GM19193 (cell line): ENCODE data around the gene PPIP5K2.

Source experiments
- POLR2A ChIP-seq: IDR thresholded peaks from 4 replicates; pipeline ENCODE4 v1.6.1; 2011; ENCODE audit not compliant: insufficient read depth, insufficient read length; ENCODE audit errors: extremely low read depth

Gene PPIP5K2

DNA sequence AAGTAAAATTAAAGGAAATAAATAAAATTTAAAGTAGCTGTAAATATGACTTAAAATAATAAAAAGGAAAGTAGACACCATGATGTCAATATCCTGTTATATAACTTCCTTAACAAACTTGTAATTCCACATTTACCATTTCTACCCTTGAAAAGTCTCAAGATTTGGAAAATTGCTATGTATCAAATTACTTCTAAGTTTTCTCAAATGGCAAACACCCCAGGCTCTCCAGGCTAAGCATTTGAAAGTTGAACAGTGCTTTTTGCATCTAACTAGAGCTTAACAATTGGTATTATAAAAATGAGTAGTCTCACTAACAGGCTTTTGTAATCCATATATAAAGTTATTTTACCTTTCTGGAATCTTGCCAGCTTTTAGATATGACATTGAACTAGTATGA, 97.0 kb downstream of the PPIP5K2 start:
- no peak for TF ChIP-seq POLR2A

DNA sequence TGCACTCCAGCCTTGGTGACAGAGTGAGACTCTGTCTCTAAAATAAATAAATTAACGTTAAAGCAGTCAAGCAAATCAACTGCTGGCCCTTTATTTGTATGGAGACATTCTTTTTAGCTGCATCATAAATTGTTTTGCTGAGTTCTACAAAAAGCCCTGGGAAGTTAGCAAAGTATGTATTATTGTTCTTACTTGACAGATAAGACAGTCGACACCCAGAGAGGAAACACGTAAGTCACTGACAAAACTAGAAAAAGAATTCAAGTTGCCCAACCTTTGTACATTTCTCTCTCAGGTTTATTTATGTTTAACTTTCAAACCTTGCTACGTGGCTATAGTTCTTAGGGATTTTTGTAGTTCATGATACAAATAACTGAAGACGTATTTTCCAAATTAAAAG, 98.1 kb downstream of the PPIP5K2 start:
- TF ChIP-seq POLR2A = no peak

DNA sequence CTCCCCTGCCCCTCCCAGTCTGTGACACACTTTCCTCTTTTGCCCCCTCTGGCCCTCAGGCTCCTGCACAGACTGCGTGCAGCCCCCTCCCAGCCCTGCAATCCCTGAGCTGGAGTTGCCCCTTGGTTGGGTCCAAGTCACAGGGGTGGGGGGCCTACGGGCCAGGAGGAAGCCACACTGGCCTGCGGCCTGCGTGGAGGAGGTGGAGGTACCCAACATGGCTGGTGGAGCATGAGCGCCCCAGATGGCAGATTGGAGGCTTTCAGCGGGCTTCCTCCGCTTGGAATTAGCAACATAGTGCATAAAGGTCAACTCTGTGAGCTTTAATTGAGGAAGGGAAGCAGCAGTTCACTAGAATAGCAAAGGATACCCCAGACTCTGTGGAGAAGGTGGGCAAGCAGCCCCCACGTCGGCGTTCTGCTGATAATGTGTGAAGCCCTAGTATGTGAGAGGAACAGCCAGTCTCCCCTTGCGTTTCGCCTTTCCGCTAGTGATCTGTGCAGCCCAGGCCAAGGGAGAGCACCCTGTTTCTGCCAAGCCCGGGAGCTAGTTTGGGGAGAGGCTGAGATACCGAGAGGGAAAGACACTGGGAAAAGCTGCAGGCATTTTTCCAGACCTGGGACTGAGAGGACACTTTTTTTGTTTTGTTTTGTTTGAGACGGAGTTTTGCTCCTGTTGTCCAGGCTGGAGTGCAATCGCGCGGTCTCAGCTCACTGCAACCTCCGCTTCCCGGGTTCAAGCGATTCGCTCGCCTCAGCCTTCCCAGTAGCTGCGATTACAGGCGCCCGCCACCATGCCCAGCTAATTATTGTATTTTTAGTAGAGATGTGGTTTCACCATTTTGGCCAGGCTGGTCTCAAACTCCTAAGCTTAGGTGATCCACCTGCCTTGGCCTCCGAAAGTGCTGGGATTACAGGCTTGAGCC, 103.2 kb downstream of the PPIP5K2 start:
- TF ChIP-seq POLR2A = no peak

DNA sequence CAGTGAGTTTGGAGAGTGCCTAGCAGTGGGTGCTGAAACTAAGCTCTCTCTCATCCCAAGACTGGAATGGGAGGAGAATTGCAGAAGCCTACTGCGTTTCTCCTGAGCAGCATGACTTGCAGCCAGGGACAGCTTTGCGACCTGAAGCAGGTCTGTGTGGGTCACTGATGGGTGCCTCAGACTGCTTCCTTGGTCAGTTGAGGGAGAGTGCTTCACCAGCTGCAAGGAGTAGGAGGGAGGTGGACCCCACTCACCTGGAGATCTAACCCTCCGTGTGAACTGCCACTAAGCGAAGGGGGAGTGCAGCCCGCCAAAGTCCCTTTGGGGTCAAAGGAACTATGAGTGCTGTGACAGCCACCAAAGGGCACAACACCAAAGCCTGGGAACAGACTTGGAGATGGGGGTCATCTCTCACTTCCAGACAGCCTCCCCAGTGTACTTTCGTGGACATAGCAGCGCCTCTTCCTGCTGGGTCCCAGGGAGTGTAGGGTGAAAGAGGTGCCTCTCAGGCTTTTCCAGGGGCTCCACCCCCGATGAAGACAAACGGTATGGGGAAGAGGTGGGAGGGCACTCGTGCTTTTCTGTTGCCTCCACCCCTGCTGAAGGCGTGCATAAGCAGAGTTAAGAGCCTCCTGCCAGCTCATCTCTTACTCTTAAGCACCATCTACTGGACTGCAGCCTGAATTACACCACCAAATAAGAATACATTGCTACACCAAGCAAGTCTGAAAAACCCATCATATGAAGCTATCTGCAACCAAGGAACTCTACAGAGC, 104.2 kb downstream of the PPIP5K2 start:
- TF ChIP-seq POLR2A = no peak

DNA sequence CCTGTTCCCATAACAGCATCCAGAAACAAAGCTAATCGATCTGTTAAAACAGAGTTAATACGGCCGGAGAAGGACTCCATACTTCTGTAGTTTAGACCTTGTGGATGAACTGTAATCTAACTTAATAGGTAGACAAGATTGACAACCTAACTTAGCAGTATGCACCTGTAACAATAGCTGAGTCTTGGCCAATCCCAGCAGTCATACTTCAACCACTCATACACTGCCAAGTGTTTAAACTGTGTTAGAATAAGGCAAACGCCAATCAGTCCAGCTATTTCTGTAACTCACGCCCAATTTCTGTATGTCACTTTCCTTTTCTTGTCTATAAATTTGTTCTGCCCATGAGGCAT, 104.8 kb downstream of the PPIP5K2 start:
- TF ChIP-seq POLR2A = no peak

DNA sequence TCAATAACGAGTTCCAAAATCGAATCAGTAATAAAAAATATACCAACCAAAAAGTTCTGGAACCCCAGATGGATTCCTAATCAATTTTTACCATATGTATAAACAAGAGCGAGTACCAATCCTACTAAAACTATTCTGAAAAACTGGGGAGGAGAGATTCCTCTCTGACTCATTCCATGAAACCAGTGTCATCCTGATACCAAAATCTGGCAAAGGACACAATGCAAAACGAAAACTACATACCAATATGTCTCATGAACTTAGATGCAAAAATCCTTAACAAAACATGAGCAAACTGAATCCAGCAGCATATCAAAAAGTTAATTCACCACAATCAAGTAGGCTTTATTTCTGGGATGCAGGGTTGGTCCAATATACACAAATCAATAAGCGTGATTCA, 108.0 kb downstream of the PPIP5K2 start:
- no peak for TF ChIP-seq POLR2A

DNA sequence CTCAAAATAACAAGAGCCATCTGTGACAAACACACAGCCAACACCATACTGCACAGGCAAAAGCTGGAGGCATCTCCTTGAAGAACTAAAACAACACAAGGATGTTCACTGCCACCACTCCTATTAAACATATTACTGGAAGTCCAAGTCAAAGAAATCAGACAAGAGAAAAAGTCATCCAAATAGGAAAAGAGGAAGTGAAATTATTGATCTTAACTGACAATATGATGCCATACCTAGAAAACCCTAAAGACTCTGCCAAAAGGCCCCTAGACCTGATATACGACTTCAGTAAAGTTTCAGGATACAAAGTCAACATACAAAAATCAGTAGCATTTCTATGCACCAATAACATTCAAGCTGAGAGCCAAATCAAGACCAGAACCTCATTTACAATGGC, 108.5 kb downstream of the PPIP5K2 start:
- no peak for TF ChIP-seq POLR2A

DNA sequence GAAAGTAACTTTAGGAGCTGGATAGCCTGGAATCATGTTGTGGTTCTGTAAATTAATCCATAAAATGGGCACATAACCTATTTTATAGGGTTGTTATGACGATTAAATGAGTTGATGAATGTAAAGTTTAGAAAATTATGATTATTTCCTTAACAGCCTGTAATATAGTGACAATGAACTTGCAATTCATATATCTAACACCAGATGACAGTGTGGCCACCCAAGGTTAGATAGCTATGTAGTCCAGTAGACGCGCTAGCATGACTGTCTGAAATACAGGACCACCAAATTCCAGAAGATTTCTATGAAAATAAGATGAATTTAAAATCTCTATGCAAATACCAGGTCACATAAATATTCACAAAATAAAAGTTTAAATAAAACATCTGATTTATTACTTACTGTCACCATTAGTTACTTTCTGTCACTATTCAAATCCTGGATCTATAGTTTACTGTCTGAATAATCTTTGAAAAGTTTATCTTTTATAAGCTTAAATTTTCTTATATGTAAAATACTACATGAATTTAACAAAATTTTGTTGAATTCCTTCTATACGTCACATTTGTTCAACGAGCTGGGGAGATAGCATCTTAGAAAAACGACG, 112.4 kb downstream of the PPIP5K2 start:
- no peak for TF ChIP-seq POLR2A

DNA sequence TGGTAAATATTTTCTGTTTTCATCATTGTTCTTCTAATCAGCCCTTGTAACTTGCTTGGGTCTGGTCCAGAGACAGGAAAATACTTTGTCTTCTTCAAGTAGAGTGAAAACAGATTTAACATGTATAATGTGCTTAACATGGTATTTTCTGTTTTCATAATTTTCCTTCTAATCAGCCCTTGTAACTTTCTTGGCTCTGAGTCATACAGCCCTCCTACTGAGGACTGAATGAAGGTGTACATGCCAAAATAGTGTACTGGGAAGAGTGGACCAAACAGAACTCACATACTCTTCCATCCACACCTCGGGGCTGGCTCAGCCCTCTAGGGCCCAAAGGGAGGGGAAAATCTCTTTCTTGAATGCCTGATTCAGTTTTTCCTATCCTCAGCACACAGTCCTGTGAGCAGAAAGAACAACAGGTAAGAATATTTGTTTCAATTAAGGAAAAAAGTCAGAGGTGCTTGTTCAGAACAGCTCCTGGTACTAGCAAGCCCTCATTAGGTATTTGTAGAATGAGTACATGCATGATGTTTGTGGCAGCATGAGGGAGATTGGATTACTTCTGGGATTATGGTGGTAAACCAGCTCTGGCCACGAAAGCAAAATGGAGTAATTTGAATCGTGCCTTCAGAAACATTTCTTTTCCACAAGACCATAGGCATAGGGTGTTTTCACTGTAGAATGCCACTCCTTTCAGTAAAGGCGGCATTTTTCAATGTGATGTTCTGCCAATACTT, 114.3 kb downstream of the PPIP5K2 start:
- TF ChIP-seq POLR2A = no peak

DNA sequence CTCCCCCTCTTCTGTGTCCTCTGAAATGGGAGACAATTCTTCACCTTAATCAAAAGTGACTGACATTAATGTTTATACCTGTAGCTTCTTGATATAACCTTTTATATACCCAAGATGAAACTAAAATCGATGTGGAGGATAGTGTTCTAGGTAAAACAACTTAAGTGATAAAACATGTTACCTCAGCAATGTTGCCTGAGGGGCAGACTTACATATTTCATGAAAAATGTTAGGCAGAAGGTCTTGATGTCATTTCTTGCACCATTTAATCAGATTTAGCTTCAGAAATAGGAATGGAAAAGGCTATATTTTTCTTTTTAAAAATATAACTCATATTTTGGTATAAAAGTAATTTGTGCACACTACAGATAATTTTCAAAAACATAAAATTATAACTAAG, 115.8 kb downstream of the PPIP5K2 start:
- no peak for TF ChIP-seq POLR2A

DNA sequence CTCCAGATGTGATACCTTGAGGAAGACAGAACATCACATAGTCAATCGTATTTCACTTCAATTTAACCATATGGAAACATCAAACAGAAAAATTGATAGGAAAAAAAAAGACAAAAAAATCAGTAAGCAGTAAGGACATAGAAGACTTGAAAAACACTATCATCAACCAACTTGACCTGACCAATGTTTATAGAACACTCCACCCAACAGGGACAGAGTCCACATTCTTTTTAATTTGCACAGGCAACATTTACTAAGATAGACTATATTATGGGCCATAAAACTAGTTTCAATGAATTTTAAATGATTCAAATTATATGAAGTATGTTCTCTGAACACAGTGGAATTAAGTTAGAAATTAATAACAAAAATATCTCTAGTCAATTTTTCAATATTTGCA, 117.7 kb downstream of the PPIP5K2 start:
- TF ChIP-seq POLR2A = no peak

DNA sequence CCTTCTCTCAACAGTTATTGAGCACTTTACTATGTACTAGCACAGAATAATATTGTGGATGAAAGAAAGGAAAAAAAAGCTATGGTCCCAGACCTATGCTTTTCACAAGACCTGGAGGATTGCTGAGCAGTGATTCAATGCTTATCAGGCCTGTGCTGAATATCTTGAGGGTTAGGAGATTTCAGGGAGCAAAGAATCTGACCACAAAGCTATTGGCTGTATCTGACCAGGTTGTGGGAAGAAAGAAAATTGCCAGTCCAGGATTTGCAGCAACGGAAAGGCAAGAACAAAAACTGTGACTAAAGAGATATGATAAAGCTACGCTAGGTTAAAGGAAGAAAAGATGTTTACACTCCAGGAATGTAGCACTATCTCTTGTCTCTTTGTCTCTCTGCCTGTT, 123.6 kb downstream of the PPIP5K2 start:
- no peak for TF ChIP-seq POLR2A

DNA sequence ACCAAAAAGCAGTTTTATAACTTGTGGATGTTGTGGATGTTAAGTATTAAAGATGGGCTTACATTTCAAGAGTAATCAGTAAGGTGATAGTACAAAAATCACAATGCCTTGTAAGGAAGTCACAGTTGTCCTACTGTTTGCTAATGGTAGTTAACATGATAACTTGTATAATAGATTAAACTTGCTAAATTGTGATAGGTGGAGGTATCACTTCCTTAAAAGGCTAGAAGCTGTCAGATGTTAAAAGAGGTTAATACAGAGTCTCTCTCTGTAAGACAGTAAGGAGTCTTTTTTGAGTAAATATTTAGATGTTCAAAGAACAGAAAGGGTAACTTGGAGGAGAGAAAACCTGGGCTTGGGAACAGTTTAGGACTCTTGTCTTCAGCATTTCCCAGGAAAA, 124.3 kb downstream of the PPIP5K2 start:
- no peak for TF ChIP-seq POLR2A

DNA sequence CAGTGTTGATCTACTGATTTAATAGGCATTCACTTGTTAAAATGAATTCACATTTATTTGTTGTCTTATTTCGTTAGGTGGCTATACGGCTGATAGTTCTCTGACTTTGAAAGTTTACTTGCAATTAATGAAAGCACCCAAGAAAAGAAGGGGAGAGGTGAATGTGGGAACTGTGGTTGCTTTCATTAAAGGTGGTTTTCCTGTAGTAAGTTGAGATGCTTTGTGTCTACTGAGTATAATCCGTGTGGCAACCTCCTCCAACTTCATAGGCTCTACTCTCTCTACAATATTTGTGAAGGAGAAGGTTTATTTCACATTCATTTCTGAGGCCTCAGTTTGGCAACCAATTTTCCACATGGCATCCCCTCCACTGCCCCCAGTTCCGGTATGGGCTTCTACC, 125.7 kb downstream of the PPIP5K2 start:
- TF ChIP-seq POLR2A = no peak

DNA sequence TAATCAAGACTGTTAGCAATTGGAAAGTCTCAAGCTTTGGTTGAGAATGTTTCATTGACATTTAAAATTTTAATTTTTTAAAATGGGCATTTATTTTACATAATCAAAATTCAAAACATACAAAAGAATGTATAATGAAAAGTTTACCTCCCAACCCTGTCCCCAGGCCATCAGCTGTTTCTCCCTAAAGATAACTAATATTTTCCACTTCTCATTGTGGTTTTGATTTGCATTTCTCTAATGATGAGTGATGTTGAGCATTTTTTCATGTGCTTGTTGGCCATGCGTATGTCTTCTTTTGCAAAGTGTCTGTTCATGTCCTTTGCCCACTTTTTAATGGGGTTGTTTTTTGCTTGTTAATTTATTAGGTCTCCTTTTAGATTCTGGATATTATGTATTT, 127.0 kb downstream of the PPIP5K2 start:
- no peak for TF ChIP-seq POLR2A
